GM13977 (cell line): Measurements from ENCODE around the gene TAS1R1.

Experiments
- DNase-seq: peaks from one replicate; pipeline ENCODE4 v3.0.0; 2012; ENCODE audit warnings: low spot score
- CTCF ChIP-seq: IDR thresholded peaks from 2 replicates; pipeline ENCODE4 v1.5.1; 2012; ENCODE audit warnings: mild to moderate bottlenecking, control low read depth; ENCODE audit not compliant: insufficient read depth; ENCODE audit errors: extremely low read depth, missing control alignments
- in situ Hi-C: fragments of 300-500 bp; cut with MboI; formaldehyde crosslinking; loops from one replicate; pipeline ENCODE4 v1.12.0; 2022; ENCODE audit warnings: low sequenced_read_pairs, low pct_unique_long_range_greater_than_20kb, mixed read lengths, inconsistent platforms; ENCODE audit not compliant: unreplicated experiment

The TAS1R1 gene

GRCh38 chr1:6530504-6531160 lies 24.5 kb upstream of the TAS1R1 start:
- in situ Hi-C loops, result no loop called here
- TF ChIP-seq CTCF, result no peak
- DNase-seq, result no peak

DNA sequence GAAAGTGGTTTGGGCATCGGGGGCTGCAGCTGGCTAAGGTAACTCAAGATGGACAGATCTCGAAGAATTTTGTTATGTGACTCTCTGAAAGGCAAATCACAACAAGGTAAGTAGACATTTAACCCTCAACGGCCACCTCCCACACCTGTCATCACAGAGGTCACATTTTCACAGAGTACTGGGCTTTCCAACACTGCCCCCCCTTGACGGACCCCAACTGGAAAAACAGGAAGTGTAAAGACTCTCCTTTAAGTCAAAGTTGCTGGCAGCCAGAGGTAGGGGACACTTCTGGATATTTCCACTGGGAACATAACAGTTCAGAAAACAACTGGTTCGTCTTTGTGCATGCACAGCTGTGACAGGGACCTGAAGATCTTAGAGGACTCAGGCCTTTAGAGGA lies 23.1 kb upstream of the TAS1R1 start:
- no peak for DNase-seq
- in situ Hi-C loops, result no loop called here
- no peak for TF ChIP-seq CTCF

- in situ Hi-C loops, result no loop called here
- DNase-seq, result no peak
- TF ChIP-seq CTCF, result no peak
Observed at GRCh38 chr1:6534248-6534822, 20.8 kb upstream of the TAS1R1 start.

- in situ Hi-C loops, result no loop called here
- no peak for TF ChIP-seq CTCF
- no peak for DNase-seq
Observed at GRCh38 chr1:6535214-6535613, 19.9 kb upstream of the TAS1R1 start.

DNA sequence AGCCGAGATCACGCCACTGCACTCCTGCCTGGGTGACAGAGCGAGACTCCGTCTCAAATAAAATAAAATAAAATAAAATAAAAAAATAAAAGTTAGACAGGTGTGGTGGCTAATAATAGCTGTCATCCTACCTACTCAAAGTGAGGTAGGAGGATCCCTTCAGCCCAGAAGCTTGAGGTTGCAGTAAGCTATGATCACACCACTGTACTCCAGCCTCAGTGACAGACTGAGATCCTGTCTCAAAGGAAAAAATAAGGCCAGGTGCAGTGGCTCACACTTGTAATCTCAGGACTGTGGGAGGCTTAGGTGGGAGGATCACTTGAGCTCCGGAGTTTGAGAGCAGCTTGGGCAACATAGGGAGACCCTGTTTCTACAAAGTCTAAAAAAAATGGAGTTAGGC lies 18.8 kb upstream of the TAS1R1 start:
- TF ChIP-seq CTCF, result no peak
- in situ Hi-C loops, result no loop called here
- no peak for DNase-seq

GRCh38 chr1:6538956-6539355 lies 16.2 kb upstream of the TAS1R1 start:
- in situ Hi-C loops, result no loop called here
- no peak for TF ChIP-seq CTCF
- DNase-seq, result no peak

DNA sequence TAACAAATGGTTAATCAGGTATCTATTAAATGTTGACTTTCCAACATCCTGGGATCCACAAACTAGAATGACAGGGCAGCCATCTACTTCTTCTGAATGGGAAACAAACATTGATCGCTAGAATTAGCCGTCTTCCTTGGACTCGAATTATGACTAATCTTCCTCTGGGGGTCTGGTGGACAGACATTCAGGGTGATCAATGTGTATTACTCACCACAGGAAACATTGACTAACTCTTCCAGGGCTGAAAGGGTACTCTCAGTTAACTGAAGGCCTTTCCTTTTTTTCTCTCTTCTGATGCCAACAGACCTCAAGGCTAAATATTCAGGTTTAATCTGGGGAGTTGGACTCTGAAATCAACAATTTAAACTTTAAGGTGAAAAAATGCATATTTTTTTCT lies 10.3 kb upstream of the TAS1R1 start:
- DNase-seq, result no peak
- in situ Hi-C loops, result no loop called here
- no peak for TF ChIP-seq CTCF
